GM18517 (cell line): ENCODE data around the gene REC8.

Experiments used
- ATAC-seq: cut with Tn5 transposase; IDR thresholded peaks from one replicate; pipeline ENCODE4 v1.9.1; 2021; ENCODE audit warnings: mild to moderate bottlenecking, moderate library complexity; ENCODE audit not compliant: unreplicated experiment

REC8 gene

GRCh38 chr14:24226473-24226872, 54.6 kb downstream of the REC8 start:
- no peak for ATAC-seq

- ATAC-seq: no peak
These were observed 57.0 kb downstream of the REC8 start for GRCh38 chr14:24228902-24229301.
